HG03565 (cell line): Measurements from ENCODE around the gene MAD1L1.

Experiments
- ATAC-seq: cut with Tn5 transposase; IDR thresholded peaks from one replicate; pipeline ENCODE4 v1.9.1; 2021; ENCODE audit warnings: mild to moderate bottlenecking, moderate library complexity; ENCODE audit not compliant: unreplicated experiment

MAD1L1 gene

GRCh38 chr7:2258661-2259365, 26.1 kb upstream of the MAD1L1 start:
- peak; percentile 60 for ATAC-seq

DNA sequence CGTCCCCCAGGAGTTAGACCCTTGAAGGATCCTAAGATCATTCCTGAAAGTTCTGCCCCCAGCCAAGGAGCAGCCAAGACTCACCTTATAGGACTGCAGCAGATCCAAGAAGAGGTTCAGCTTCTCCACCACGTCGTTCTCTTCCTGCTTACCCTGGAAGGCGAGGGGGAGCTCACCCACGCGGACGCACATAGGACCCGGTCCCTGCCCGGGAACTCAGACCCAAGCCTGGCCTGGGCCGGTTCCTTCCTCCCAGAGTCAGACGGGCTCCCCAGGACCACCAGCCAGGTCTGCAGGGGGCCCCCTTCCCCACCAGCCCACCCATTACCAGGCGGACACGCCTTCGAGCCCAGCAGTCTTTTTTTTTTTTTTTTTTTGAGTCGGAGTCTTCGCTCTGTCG, 24.9 kb upstream of the MAD1L1 start:
- no peak for ATAC-seq

DNA sequence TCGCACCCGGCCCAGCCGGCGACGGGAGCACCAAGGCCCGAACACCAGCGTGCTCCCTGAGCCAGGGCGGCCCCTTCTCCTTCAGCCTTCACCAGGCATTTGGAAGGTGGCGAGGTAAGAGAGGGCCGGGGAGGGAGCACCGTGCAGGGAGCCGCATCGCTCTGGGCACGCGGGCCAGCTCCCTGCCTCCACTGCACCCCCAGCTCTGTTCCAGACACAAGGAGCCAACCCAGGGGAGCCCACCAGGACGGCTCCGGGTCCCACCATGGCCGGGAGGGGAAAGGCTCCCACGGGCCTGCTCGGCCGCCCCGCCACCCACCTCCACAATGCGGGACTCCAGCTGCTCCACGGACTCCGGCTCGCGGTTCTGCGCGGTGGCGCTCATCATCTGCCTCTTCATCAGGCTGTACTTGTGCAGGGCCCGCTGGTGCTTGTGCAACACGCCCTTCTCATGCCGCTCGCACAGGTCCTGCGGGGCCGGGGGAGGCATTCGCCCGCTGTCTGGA, 24.4 kb upstream of the MAD1L1 start:
- no peak for ATAC-seq

DNA sequence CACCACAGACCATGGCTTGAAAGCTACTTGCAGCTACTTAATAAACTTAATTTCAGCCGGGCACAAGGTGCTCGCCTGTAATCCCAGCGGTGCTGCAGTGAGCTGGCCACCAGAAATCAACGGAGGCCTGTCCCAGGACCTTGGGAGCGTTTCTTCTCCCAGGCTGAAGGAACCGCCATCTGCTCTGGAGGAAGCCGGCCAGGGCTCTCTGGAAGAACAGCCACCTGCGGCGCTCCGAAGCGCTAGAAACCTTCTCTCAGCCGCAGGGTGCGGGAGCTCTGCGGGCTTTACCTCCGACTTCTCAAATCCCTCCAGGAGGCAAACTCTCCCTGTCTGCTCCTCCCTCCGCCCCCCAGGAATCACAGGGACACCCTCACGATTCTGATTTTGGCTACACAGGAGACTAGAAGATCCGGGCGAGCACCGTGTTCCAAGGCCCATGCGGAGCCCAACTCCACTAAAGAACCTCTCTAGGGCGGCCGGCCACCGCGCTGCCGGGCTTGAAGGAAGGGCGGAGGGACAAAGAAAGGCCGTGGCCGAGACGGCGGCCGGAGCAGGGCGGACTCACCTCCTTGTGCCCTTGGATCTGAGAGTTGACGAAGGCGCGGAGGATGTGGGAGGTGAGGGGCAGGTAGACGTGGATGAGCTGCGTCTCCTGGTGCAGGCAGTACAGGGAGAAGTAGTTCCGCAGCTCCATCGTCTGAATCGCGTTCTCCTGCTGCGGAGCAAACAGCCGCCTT, 23.7 kb upstream of the MAD1L1 start:
- ATAC-seq: no peak

DNA sequence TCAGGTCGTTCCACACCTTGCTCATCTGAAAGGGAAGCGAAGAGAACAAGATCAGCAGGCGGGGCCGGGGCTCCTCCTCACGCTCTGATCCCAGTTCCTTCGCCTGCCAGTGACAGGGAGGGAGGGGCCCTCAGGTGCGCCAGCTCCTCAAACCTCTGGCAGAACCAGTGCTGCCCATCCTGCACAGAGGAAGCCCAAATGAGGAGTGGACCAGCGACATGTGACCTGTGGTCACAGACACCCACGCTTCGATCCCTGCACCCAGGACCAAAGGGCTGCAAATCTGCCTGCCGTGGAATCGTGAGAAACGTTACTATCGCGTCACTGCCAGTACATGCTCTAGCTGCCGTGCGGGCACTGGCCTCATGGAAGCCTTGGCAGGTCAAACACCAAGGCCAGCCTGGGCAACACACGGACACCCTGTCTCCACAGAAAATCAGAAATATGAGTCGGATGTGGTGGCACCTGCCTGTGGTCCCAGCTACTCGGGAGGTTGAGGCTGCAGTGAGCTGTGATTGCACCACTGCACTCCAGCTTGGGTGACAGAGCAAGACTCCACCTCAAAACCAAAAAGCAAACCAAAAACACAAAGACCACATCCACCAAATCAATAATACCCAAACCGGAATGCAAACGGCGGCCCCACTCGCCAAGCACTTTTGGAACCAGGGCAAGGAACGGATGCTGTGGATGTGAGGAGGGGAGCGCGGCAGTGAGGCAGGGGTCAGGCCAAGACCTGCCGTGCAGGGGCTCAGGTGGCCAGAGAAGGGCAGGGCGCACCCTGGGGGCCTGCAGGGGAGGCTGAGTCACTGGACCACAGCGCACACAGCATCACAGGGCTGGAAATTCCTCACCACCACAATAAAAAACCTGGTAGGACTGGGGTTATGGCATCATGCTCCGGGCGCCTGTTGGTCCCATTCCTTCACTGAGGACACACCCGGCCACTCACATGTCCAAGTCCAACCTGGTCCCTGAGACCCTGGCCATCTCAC, 22.7 kb upstream of the MAD1L1 start:
- ATAC-seq: no peak

DNA sequence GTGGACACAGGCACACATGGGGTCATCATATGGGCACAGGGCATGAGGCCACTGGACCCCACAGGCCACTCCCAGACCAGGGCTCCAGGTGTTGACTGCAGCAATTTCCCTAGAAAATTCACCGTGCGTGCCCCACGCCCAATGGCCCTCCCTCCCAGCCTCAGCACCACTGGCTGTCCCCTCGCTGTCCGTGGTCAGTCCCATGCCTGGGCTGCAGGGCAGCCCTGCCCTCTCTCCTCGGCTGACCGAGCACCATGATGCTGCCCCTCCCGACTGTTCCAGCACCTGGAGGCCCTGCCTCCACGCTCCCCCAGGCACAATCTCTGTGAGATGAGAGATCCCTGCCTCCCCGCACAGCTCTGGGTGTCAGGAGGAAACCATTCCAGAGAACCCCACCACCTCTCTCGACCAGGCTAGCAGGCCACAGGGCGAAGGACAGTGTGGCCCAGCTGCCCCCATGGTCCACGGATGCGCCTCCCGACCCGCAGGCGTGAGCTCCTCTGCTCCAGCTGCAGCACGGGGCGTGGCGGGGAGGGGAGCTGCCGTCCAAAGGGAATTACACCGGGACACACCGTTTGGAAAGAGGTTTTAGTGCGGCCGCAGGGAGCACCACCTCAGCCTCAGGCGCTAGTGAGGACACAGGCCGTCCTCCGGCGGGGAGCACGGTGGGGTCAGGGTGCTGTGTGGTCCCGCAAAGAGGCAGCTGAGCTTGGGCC, 21.8 kb upstream of the MAD1L1 start:
- ATAC-seq: no peak

- ATAC-seq: no peak
Measured at GRCh38 chr7:2253525-2254244, 20.9 kb upstream of the MAD1L1 start.

DNA sequence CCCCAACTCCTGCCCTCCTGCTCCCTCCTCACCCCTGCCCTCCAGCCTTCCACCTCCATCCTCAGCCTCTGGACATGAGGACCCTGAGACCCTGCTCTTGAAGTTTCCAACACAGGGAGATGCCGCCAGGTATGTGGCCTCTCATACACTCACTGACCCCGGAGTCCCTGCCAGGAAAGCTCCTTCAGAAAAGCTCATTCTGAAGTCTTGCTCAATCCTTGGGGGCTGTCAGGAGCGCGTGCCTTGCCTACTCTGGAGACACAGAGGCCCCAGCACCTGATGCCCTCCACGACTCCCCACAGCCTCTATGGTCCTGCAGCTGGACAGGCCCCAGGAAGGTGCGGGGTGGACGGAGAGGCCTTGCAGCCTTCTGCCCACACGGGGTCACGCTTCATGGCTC, 20.3 kb upstream of the MAD1L1 start:
- no peak for ATAC-seq

DNA sequence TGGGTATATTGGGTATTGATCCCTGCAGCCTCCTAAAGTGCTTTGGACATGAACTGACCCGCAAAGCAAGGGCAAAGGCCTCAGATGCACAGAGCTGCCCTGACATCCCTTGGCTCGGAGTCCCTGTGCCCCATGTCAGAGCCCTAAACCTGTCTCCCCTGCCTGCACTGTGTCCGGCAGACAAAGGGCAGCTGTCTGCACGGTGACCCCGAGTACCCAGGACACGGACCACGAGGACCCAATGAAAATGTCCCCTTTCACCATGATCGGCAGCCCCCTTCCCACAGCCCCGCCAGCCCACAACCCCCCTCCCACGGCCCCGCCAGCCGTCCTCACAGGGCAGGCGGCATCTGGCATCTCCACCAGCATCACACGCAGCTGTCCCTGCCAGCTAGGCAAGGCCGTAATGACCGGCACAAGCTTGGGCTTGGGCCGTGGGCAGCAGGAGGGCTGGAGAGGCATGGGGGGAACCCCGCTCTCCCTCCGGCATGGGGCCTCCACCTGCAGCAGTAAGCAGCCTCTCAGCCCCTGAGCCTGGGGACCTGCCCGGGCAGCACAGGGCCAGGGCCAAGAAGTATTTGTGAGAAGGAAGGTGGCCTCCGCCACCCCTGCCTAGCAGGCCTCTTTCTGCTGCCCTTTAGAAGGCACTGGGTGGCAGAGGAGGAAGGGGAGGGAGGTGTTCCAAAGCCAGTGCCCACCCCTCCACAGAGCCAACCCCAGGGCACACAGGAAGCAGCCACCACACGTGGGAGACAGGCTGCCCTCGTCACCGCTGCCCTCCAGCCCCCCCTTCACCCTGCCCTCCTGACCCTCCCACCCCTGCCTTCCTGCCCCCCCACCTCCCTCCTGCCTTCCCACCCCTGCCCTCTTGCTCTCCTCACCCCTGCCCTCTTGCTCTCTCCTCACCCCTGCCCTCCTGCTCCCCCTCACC, 19.4 kb upstream of the MAD1L1 start:
- no peak for ATAC-seq

DNA sequence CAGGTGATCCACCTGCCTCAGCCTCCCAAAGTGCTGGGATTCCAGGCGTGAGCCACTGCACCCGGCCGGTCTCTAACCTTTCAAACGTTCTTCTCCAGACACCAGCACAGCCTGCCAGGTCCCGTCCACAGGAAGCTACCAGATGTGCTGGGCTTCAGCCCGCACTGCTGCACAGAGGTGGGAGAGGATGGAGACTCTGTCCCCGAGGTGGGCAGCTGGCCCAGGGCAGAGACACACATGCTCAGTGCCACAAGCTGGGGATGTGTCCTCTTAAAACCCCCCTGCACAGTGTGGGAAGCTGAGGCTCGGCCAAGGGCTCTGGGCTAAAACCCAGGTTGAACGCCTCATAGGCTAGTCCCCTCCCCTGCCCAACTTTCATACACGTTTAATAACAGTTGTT, 18.6 kb upstream of the MAD1L1 start:
- no peak for ATAC-seq

DNA sequence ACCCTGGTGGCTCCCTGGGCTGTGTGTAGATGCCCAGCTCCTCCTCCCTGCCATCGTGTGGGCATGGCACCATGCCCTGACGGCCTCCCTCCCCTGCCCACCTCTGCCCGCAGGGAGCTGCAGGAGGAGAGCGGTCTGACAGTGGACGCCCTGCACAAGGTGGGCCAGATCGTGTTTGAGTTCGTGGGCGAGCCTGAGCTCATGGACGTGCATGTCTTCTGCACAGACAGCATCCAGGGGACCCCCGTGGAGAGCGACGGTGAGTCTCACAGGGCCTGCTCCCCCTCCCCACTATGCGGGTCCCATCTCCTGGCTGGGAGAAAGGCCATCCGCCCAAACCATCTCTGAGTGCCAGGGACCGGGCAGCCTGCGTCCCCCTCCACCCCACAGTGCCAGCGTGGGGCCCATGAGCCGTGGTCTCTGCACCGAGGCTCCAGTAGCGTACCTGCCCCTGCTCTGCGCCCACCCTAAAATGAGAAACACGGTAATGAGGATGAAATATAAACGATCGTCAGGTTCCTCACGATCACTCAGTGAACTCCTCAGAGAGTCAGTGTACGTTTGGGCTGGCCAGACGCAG, 17.1 kb upstream of the MAD1L1 start:
- ATAC-seq: no peak

GRCh38 chr7:2248984-2249694, 16.4 kb upstream of the MAD1L1 start:
- ATAC-seq: no peak

DNA sequence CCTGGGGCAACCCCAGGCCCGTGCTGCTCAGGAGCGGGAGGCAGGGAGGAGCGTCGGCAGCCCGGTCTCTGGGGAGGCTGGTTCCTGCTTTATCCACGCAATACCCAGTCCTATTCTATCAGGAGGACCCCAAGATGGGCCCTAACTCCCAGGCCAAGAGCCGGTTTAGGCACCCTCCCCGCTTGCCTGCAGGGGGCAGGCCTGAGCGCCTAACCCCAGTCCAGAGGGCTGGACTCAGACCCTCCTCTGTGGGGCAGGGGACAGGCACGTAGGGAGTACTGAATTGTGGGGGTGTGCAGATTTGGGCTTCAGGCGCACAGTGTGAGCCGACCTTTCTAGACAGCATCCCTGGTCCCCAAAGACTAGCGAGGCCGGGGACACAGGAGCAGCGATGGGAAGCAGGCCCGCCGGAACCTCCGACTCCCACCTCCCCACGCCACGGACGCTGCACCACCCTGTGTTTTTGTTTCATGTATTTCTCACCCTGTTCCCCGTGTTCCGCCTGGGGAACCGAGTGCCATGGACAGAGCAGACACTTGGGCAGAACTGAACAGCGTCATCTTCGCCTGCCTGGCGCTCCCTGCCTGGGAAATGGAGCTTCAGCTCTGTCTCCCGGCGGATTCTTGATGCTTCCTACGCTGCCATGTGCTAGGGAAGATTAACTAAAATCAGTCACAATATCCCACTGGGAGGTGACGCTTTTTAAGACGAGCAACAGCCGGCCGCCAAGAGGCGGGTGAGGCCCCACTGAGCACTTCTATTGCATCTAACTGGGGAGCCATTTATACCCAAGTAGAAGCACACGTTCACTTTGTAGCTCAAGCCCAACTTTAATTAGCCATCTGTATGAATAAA, 14.6 kb upstream of the MAD1L1 start:
- ATAC-seq: no peak

GRCh38 chr7:2245883-2246675, 13.3 kb upstream of the MAD1L1 start:
- no peak for ATAC-seq

DNA sequence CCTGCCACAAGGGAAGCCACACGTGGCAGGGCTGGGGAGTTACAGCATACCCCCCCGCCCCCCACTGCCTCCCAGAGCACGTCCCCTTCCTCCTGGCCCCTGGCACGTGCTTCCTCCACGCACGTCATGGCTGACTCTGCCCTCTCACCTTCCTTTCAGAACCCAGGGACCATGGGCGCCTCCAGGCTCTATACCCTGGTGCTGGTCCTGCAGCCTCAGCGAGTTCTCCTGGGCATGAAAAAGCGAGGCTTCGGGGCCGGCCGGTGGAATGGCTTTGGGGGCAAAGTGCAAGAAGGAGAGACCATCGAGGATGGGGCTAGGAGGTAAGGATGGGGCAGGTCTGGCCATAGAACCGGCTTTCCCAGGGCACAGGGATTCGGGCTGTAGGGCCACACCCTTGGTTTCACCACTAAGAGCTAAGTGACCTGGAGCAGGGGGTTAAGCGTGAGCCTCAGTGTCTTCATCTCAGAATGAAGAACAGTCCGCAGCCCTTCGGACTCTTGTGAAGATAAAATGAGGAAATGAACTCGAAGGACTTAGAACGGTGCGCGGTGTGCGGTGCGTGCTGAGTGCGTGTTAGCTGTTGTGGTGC, 11.8 kb upstream of the MAD1L1 start:
- ATAC-seq: no peak

GRCh38 chr7:2243458-2243857, 10.7 kb upstream of the MAD1L1 start:
- ATAC-seq: no peak
